ENCODE results near the gene NME4. TPM values are rescaled to one million over a fixed set of nuclear protein-coding genes. Genes with fewer than 3 reads are reported as not detected.
A peak's percentile ranks its signal among the peaks of the same experiment; 100 is the strongest.
"Not testable (repeated sequence)": the region's sequence is repeated elsewhere in the genome, so short reads cannot be mapped to it uniquely, and the experiment has no call there.

The NME4 gene
- total RNA-seq, 2 donors from 2014 or later, result 38.3 to 63.6 TPM

DNA sequence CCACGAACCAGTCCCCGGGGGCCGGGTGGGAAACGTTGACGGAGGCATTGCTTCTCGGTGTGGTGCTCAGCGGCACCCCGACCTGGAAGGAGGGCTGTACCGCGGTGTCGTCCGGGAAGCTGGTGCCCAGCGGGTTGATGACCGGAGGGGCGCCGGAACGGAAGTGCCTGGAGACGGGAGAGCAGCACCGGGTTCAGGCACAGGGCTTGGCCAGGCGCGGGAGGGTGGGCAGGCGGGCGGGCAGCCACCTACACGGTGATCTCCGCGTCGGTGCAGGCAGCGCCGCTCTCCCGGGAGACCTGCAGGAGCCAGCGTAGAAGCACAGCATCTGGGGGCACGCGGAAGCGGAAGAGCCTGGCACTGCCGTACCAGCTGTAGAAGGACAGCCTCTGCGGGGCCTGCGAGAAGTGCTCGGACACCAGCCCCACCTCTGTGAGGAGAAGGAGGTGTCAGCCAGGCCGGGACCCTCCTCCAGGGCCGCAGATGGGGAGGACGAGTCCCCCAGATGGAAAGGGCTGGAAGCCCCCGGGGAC, 19.5 kb upstream of the NME4 start:
- DNase-seq, result no peak
- peaks cover 15% of the 10 kb centered on the region for H3K4me1 ChIP-seq
- H3K9me3 ChIP-seq, result no peaks in the 10 kb centered on the region
- H3K27ac ChIP-seq, result no peak overlapping the region
- no peak overlapping the region for H3K4me3 ChIP-seq
- H3K27me3 ChIP-seq, result no peaks in the 10 kb centered on the region
- peaks cover 8% of the 10 kb centered on the region for H3K36me3 ChIP-seq
- intact Hi-C loops (cut with DNase I), result no loop called here
- no peak for TF ChIP-seq CTCF (IDR thresholded peaks at IDR 0.05)
- H3K9ac ChIP-seq (ENCODE audit: low read depth in 2 of 2, low read length in 2 of 2), result no peak overlapping the region

GRCh38 chr16:378113-378820, 18.7 kb upstream of the NME4 start:
- H3K4me3 ChIP-seq, H3K27ac ChIP-seq: not testable (repeated sequence)
- H3K9ac ChIP-seq (ENCODE audit: low read depth in 2 of 2, low read length in 2 of 2), result peak overlapping the region in 1 of 2 donors; percentile 46

GRCh38 chr16:378821-379182, 18.2 kb upstream of the NME4 start:
- Histone ChIP-seq H3K9me3 (no peaks in the 10 kb centered on the region), H3K9ac (ENCODE audit: low read depth in 2 of 2, low read length in 2 of 2) (peak overlapping the region in 1 of 2 donors; percentile 46), H3K4me1 (peaks cover 18% of the 10 kb centered on the region), H3K4me3 (no peak overlapping the region), H3K27me3 (no peaks in the 10 kb centered on the region), H3K36me3 (peaks cover 8% of the 10 kb centered on the region), H3K27ac (no peak overlapping the region)
- intact Hi-C loops (cut with DNase I), result no loop called here
- DNase-seq, result no peak
- TF ChIP-seq CTCF (IDR thresholded peaks at IDR 0.05), result no peak

More at GRCh38 chr16:378113-378820, 18.7 kb upstream of the NME4 start:
- H3K27me3 ChIP-seq; intact Hi-C loops (cut with DNase I); DNase-seq; H3K9me3 ChIP-seq; H3K36me3 ChIP-seq: not testable (repeated sequence)
- H3K4me1 ChIP-seq, result peaks cover 15% of the 10 kb centered on the region

- peak overlapping the region; percentile 61 for H3K27ac ChIP-seq
- H3K4me1 ChIP-seq, result peaks cover 19% of the 10 kb centered on the region
- no peak for TF ChIP-seq CTCF (IDR thresholded peaks at IDR 0.05)
- no peaks in the 10 kb centered on the region for H3K27me3 ChIP-seq
- intact Hi-C loops (cut with DNase I), result no loop called here
- peaks cover 8% of the 10 kb centered on the region for H3K36me3 ChIP-seq
- DNase-seq, result peak; percentile 88
- no peaks in the 10 kb centered on the region for H3K9me3 ChIP-seq
- H3K4me3 ChIP-seq, result peak overlapping the region; percentile 10
- peak overlapping the region; percentile 26 to 66 for H3K9ac ChIP-seq (ENCODE audit: low read depth in 2 of 2, low read length in 2 of 2)
Measured at GRCh38 chr16:379183-379960, 17.6 kb upstream of the NME4 start.

- TF ChIP-seq CTCF (IDR thresholded peaks at IDR 0.05), result no peak
- peak overlapping the region; percentile 72 for H3K27ac ChIP-seq
- H3K4me1 ChIP-seq, result peaks cover 19% of the 10 kb centered on the region
- peak overlapping the region; percentile 98 for H3K4me3 ChIP-seq
- H3K9ac ChIP-seq (ENCODE audit: low read depth in 2 of 2, low read length in 2 of 2), result peak overlapping the region; percentile 26 to 66
- H3K9me3 ChIP-seq, result no peaks in the 10 kb centered on the region
- intact Hi-C loops (cut with DNase I), result loop anchor here (10.0 kb wide), 1 partner anchor 105 kb away; no protein-coding TSS in a partner anchor
- H3K36me3 ChIP-seq, result peaks cover 2% of the 10 kb centered on the region
- no peak for DNase-seq
- H3K27me3 ChIP-seq, result no peaks in the 10 kb centered on the region
Measured at GRCh38 chr16:379961-380761, 16.8 kb upstream of the NME4 start.

Measured in colonic mucosa (tissue), 4 donors.